OCI-LY1 (cell line): ENCODE data around the gene HNMT.

Experiments used
- H2AFZ ChIP-seq: fragments of 200-600 bp; sonication (generic), shearing (Covaris generic); 2 replicates; pipeline ENCODE4 v1.6.0; 2014; ENCODE audit warnings: antibody characterized with exemption, mild to moderate bottlenecking, low read length
- H3F3A ChIP-seq: fragments of 200-600 bp; sonication (generic), shearing (Covaris generic); 2 replicates; pipeline ENCODE4 v1.6.0; 2014; ENCODE audit warnings: mild to moderate bottlenecking, antibody characterized with exemption, low read length, moderate library complexity; ENCODE audit not compliant: insufficient read depth
- H3K27ac ChIP-seq: fragments of 200-600 bp; sonication (generic); 2 replicates; pipeline ENCODE4 v1.5.1; 2014; ENCODE audit warnings: low read length, mixed run types, mild to moderate bottlenecking, low read depth; ENCODE audit not compliant: poor library complexity, severe bottlenecking
- H3K27me3 ChIP-seq: fragments of 200-600 bp; sonication (generic); 2 replicates; pipeline ENCODE4 v1.6.0; 2014; ENCODE audit warnings: antibody characterized with exemption, mild to moderate bottlenecking, low read length, moderate library complexity; ENCODE audit not compliant: insufficient read depth
- H3K36me3 ChIP-seq: fragments of 200-600 bp; sonication (generic); 2 replicates; pipeline ENCODE4 v1.6.1; 2014; ENCODE audit warnings: mild to moderate bottlenecking, antibody characterized with exemption, low read length, moderate library complexity, mixed read lengths; ENCODE audit not compliant: insufficient read depth
- H3K4me1 ChIP-seq: fragments of 200-600 bp; sonication (generic); 2 replicates; pipeline ENCODE4 v1.5.1; 2014; ENCODE audit warnings: mild to moderate bottlenecking, low read length, moderate library complexity; ENCODE audit not compliant: insufficient read depth, severe bottlenecking
- H3K4me2 ChIP-seq: fragments of 200-600 bp; sonication (generic), shearing (Covaris generic); 2 replicates; pipeline ENCODE4 v1.6.1; 2014; ENCODE audit warnings: low read length
- H3K4me3 ChIP-seq: fragments of 200-600 bp; sonication (generic); 2 replicates; pipeline ENCODE4 v1.5.1; 2014; ENCODE audit warnings: low read length, low read depth, mild to moderate bottlenecking, mixed read lengths; ENCODE audit not compliant: poor library complexity, severe bottlenecking
- H3K79me2 ChIP-seq: fragments of 200-600 bp; shearing (Covaris generic); 2 replicates; pipeline ENCODE4 v1.6.1; 2016; ENCODE audit warnings: mixed run types, low read length, mixed read lengths; ENCODE audit not compliant: insufficient read depth
- H3K9ac ChIP-seq: fragments of 200-600 bp; sonication (generic), shearing (Covaris generic); 2 replicates; pipeline ENCODE4 v1.6.1; 2014; ENCODE audit warnings: mild to moderate bottlenecking, low read length, mixed read lengths
- H3K9me2 ChIP-seq: fragments of 200-600 bp; sonication (generic), shearing (Covaris generic); 2 replicates; pipeline ENCODE4 v1.6.1; 2014; ENCODE audit warnings: low read depth, mild to moderate bottlenecking, low read length, mixed read lengths
- H3K9me3 ChIP-seq: fragments of 200-600 bp; shearing (Covaris generic); 2 replicates; pipeline ENCODE4 v1.6.1; 2014; ENCODE audit warnings: low read length, mixed read lengths
- H4K20me1 ChIP-seq: fragments of 200-600 bp; sonication (generic), shearing (Covaris generic); 2 replicates; pipeline ENCODE4 v1.6.0; 2016; ENCODE audit warnings: mild to moderate bottlenecking, low read length; ENCODE audit not compliant: insufficient read depth
- CTCF ChIP-seq: fragments of 200-600 bp; sonication (generic), shearing (Covaris generic); IDR thresholded peaks from 2 replicates; pipeline ENCODE4 v1.5.1; 2017; ENCODE audit warnings: mild to moderate bottlenecking, antibody characterized with exemption, low read length, moderate library complexity, mixed read lengths
- EZH2 ChIP-seq: fragments of 200-600 bp; sonication (generic), shearing (Covaris generic); IDR thresholded peaks from 2 replicates; pipeline ENCODE4 v1.8.0; 2017; ENCODE audit warnings: borderline replicate concordance, mixed run types, mild to moderate bottlenecking, antibody characterized with exemption, low read length, moderate library complexity, mixed read lengths

HNMT gene

GRCh38 chr2:137947032-137947727, 17.1 kb upstream of the HNMT start:
- H3K4me1 ChIP-seq = no peaks in the 10 kb centered on the region
- no peak overlapping the region for H3K4me3 ChIP-seq
- no peaks in the 10 kb centered on the region for H3K79me2 ChIP-seq
- H3K36me3 ChIP-seq = no peaks in the 10 kb centered on the region
- H3K9me3 ChIP-seq = no peaks in the 10 kb centered on the region
- H3K4me2 ChIP-seq = no peak overlapping the region
- no peaks in the 10 kb centered on the region for H3K9me2 ChIP-seq
- no peak overlapping the region for H2AFZ ChIP-seq
- H3K27me3 ChIP-seq = no peaks in the 10 kb centered on the region
- H3K27ac ChIP-seq = no peak overlapping the region
- H4K20me1 ChIP-seq = no peaks in the 10 kb centered on the region
- H3K9ac ChIP-seq = no peak overlapping the region
- TF ChIP-seq CTCF (no peak), EZH2 (no peak)
- H3F3A ChIP-seq = no peaks in the 10 kb centered on the region

GRCh38 chr2:137947728-137948336, 16.4 kb upstream of the HNMT start:
- Histone ChIP-seq H3K9ac (no peak overlapping the region), H3K27me3 (no peaks in the 10 kb centered on the region), H3K27ac (no peak overlapping the region), H4K20me1 (no peaks in the 10 kb centered on the region), H3K9me2 (no peaks in the 10 kb centered on the region), H3K4me1 (no peaks in the 10 kb centered on the region), H3K4me3 (no peak overlapping the region), H3K79me2 (no peaks in the 10 kb centered on the region), H3K4me2 (no peak overlapping the region), H3K36me3 (no peaks in the 10 kb centered on the region), H2AFZ (no peak overlapping the region), H3K9me3 (no peaks in the 10 kb centered on the region), H3F3A (no peaks in the 10 kb centered on the region)
- peak; percentile 63 for TF ChIP-seq CTCF
- TF ChIP-seq EZH2 = no peak

- Histone ChIP-seq H3K4me3 (no peak overlapping the region), H3K9me2 (no peaks in the 10 kb centered on the region), H2AFZ (no peak overlapping the region), H3K27ac (no peak overlapping the region), H3K4me2 (no peak overlapping the region), H3F3A (no peaks in the 10 kb centered on the region), H3K4me1 (no peaks in the 10 kb centered on the region), H4K20me1 (no peaks in the 10 kb centered on the region), H3K9me3 (no peaks in the 10 kb centered on the region), H3K9ac (no peak overlapping the region), H3K36me3 (no peaks in the 10 kb centered on the region), H3K27me3 (no peaks in the 10 kb centered on the region), H3K79me2 (no peaks in the 10 kb centered on the region)
- no peak for TF ChIP-seq CTCF
- TF ChIP-seq EZH2 = no peak
These were observed 15.4 kb upstream of the HNMT start for GRCh38 chr2:137948894-137949293.
